ENCODE results near the gene BARHL1. TPM values are rescaled to one million over a fixed set of nuclear protein-coding genes. Genes with fewer than 3 reads are reported as not detected.

Gene BARHL1
- polyA plus RNA-seq, 1 donor (not counting 4 experiments of a cell fraction or from before 2014, with no cell fraction given) = not detected

DNA sequence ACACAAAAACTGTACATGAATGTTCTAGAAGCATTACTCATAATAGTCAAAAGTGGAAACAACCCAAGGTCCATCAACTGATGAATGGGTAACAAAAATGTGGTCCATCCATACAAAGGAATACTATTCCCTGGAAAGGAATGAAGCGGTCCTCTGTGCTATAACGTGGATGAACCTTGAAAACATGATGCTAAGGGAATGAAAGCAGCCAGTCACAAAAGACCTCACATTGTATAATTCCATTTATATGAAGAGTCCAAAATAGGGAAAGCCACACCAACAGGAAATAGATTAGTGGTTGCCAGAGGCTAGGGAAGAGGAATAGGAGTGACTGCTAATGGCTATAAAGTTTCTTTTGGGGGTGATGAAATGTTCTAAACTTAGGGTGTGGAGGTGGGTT lies 22.7 kb upstream of the BARHL1 start:
- no peak overlapping the region for H3K9ac ChIP-seq (ENCODE audit: control insufficient read depth, extremely low read depth, insufficient read depth, low read length)
- H3K4me3 ChIP-seq (ENCODE audit: control insufficient read depth in 2 of 3, extremely low read depth in 1 of 3, insufficient read depth in 2 of 3, low read depth in 1 of 3, low read length in 3 of 3) = no peak overlapping the region
- H3K4me1 ChIP-seq (ENCODE audit: control insufficient read depth, extremely low read depth, insufficient read depth, low read length) = no peaks in the 10 kb centered on the region
- no peaks in the 10 kb centered on the region for H3K9me3 ChIP-seq (ENCODE audit: control insufficient read depth, low read depth, low read length)
- no peak for TF ChIP-seq EZH2 (IDR thresholded peaks at IDR 0.05; ENCODE audit: low read length)
- TF ChIP-seq, protein P1, sequence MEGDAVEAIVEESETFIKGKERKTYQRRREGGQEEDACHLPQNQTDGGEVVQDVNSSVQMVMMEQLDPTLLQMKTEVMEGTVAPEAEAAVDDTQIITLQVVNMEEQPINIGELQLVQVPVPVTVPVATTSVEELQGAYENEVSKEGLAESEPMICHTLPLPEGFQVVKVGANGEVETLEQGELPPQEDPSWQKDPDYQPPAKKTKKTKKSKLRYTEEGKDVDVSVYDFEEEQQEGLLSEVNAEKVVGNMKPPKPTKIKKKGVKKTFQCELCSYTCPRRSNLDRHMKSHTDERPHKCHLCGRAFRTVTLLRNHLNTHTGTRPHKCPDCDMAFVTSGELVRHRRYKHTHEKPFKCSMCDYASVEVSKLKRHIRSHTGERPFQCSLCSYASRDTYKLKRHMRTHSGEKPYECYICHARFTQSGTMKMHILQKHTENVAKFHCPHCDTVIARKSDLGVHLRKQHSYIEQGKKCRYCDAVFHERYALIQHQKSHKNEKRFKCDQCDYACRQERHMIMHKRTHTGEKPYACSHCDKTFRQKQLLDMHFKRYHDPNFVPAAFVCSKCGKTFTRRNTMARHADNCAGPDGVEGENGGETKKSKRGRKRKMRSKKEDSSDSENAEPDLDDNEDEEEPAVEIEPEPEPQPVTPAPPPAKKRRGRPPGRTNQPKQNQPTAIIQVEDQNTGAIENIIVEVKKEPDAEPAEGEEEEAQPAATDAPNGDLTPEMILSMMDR (optimal IDR thresholded peaks at IDR 0.05 in 1 of 3, IDR thresholded peaks at IDR 0.05 in 1 of 3, conservative IDR thresholded peaks at IDR 0.05 in 1 of 3; ENCODE audit: extremely low read depth in 1 of 3, insufficient read depth in 2 of 3, low read length in 3 of 3) = no peak
- no peak overlapping the region for H3K27ac ChIP-seq (ENCODE audit: control insufficient read depth, insufficient read depth, low read length)
- no peak overlapping the region for H3K4me2 ChIP-seq (ENCODE audit: control insufficient read depth, extremely low read depth, insufficient read depth, low read depth, low read length)
- no peaks in the 10 kb centered on the region for H3K36me3 ChIP-seq (ENCODE audit: control insufficient read depth in 2 of 2, extremely low read depth in 1 of 2, insufficient read depth in 2 of 2, low read length in 2 of 2)
- H2AFZ ChIP-seq (ENCODE audit: control insufficient read depth, low read length) = no peak overlapping the region
- FAIRE-seq = no peak
- DNase-seq (ENCODE audit: low read depth, low spot score) = no peak
- peaks cover 54% of the 10 kb centered on the region for H3K27me3 ChIP-seq (ENCODE audit: control insufficient read depth, extremely low read depth, insufficient read depth, low read length)
- dilution Hi-C loops (cut with MboI; ENCODE audit: extremely low pct_ligation_motif_present, low sequenced_read_pairs) = no loop called here
- H3K79me2 ChIP-seq (ENCODE audit: control insufficient read depth, insufficient read depth, low read length) = no peaks in the 10 kb centered on the region
- H4K20me1 ChIP-seq (ENCODE audit: control insufficient read depth, extremely low read depth, insufficient read depth, low read length) = no peaks in the 10 kb centered on the region
- H3K9me1 ChIP-seq (ENCODE audit: control insufficient read depth, extremely low read depth, insufficient read depth, low read length) = no peaks in the 10 kb centered on the region

DNA sequence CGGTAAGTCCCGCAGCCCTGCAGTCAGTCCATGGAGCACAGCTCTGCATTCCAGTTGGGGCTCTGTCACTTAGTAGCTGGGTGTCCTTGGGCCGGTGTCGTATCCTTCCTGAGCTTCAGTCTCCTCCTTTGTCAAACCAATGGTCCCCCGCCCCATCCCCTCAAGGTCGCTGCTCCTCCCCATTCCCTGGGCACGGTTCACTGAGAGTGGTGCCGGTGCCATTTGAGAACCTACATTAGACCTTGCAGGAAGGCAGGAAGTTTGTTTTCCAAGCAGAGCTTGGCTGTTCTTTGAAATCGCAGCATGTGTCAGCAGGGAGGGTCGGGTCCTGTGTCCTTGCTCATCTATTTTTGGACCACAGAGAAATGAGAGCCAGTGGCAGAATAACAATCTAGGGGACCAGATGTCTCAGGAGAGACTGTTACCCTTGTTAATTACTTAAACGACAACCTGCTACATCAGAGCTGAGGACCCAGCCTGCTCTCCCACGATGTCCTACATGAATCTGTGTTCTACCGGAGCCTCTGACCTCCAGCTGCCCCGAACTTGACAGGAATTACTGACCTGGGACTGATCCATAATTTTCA lies 21.7 kb upstream of the BARHL1 start:
- no peaks in the 10 kb centered on the region for H3K9me3 ChIP-seq (ENCODE audit: control insufficient read depth, low read depth, low read length)
- dilution Hi-C loops (cut with MboI; ENCODE audit: extremely low pct_ligation_motif_present, low sequenced_read_pairs) = no loop called here
- H4K20me1 ChIP-seq (ENCODE audit: control insufficient read depth, extremely low read depth, insufficient read depth, low read length) = no peaks in the 10 kb centered on the region
- H3K27me3 ChIP-seq (ENCODE audit: control insufficient read depth, extremely low read depth, insufficient read depth, low read length) = peaks cover 53% of the 10 kb centered on the region
- H3K9ac ChIP-seq (ENCODE audit: control insufficient read depth, extremely low read depth, insufficient read depth, low read length) = no peak overlapping the region
- DNase-seq (ENCODE audit: low read depth, low spot score) = no peak
- H3K9me1 ChIP-seq (ENCODE audit: control insufficient read depth, extremely low read depth, insufficient read depth, low read length) = no peaks in the 10 kb centered on the region
- H2AFZ ChIP-seq (ENCODE audit: control insufficient read depth, low read length) = no peak overlapping the region
- H3K36me3 ChIP-seq (ENCODE audit: control insufficient read depth in 2 of 2, extremely low read depth in 1 of 2, insufficient read depth in 2 of 2, low read length in 2 of 2) = no peaks in the 10 kb centered on the region
- TF ChIP-seq, protein P1 (optimal IDR thresholded peaks at IDR 0.05 in 1 of 3, IDR thresholded peaks at IDR 0.05 in 1 of 3, conservative IDR thresholded peaks at IDR 0.05 in 1 of 3; ENCODE audit: extremely low read depth in 1 of 3, insufficient read depth in 2 of 3, low read length in 3 of 3) = no peak
- no peak for TF ChIP-seq EZH2 (IDR thresholded peaks at IDR 0.05; ENCODE audit: low read length)
- H3K4me3 ChIP-seq (ENCODE audit: control insufficient read depth in 2 of 3, extremely low read depth in 1 of 3, insufficient read depth in 2 of 3, low read depth in 1 of 3, low read length in 3 of 3) = no peak overlapping the region
- FAIRE-seq = no peak
- no peaks in the 10 kb centered on the region for H3K79me2 ChIP-seq (ENCODE audit: control insufficient read depth, insufficient read depth, low read length)
- H3K27ac ChIP-seq (ENCODE audit: control insufficient read depth, insufficient read depth, low read length) = no peak overlapping the region
- H3K4me2 ChIP-seq (ENCODE audit: control insufficient read depth, extremely low read depth, insufficient read depth, low read depth, low read length) = no peak overlapping the region
- no peaks in the 10 kb centered on the region for H3K4me1 ChIP-seq (ENCODE audit: control insufficient read depth, extremely low read depth, insufficient read depth, low read length)
